ENCODE results near the gene PRKAG2.
"Not testable (repeated sequence)": the region's sequence is repeated elsewhere in the genome, so short reads cannot be mapped to it uniquely, and the experiment has no call there.

Gene PRKAG2

DNA sequence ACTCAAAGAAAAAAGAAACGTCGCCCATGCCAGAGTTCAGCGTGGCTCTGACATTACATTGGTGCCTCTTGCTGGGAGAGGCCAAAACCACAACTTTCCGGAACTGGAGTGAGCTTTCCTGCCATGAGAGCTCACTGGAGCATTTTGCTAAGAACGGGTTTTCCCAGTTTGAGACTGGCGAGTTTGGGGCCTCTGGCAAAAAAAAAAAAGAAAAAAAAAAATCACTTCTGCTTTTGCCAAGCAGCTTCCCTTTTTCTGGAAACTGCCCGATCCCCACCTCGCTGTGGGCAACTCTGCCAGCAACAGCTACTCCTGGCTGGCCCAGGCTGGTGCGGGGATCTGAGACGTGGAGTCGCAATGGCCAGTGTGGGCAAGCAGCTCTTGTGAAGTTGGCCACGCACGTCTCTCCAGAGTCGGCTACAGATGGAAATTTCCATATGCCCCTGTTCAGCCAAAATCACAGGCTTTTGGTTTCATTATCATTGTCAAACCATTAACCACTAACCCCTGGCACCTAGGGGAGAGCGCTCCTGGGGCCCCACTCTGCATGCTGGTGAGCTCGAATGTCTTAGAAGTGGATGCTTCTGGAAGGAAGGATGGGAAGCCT, 25.7 kb downstream of the PRKAG2 start:
- no peak for DNase-seq (ENCODE audit: low spot score)

DNA sequence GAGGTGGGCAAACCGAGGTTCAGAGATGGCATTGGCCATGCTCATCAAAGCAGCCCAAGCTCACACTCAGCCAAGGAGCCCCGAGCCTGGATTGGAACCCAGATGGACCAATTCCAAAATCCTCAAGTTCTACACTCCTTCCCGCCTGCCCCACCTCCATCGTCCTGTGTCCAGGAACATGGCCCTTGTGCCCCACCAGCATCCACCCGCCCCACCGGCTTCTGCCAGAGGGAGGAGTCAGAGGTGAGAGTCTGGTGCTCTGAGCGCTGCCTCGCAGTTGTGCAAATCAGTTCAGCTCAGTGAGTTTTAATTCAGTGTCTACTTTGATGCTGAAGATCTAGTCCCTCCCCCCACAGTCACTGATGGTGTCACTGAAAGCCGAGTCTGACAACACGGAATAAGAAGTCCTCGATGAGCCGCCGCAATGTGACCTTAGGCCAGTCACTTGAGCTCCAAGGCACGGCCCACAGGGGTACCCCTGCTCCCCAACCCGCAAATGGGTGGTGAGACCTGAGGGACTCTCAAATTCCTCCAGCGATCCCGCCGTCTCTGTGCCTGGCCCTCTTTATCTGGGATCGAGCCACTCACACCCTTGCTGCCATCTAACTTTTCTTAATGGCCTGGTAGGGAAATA, 26.3 kb downstream of the PRKAG2 start:
- no peak for DNase-seq (ENCODE audit: low spot score)

DNA sequence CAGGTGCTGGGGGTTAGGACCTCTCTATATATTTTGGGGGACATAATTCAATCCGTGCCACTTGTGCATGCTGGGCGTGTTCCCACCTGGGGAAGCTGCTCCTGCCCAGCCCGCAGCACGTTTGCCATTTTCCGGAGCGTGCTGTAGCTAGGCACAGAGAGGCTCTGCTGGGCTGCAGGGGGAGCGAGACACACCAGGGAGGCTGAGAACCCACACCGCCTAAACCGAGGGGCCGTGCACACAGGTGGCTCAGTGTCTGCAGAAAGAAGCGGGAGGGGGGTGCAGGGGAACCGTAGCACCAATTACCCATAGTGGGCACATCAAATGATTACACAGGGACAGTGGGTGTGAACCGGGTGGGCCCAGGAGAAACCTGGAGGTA, 27.0 kb downstream of the PRKAG2 start:
- DNase-seq (ENCODE audit: low spot score): no peak

DNA sequence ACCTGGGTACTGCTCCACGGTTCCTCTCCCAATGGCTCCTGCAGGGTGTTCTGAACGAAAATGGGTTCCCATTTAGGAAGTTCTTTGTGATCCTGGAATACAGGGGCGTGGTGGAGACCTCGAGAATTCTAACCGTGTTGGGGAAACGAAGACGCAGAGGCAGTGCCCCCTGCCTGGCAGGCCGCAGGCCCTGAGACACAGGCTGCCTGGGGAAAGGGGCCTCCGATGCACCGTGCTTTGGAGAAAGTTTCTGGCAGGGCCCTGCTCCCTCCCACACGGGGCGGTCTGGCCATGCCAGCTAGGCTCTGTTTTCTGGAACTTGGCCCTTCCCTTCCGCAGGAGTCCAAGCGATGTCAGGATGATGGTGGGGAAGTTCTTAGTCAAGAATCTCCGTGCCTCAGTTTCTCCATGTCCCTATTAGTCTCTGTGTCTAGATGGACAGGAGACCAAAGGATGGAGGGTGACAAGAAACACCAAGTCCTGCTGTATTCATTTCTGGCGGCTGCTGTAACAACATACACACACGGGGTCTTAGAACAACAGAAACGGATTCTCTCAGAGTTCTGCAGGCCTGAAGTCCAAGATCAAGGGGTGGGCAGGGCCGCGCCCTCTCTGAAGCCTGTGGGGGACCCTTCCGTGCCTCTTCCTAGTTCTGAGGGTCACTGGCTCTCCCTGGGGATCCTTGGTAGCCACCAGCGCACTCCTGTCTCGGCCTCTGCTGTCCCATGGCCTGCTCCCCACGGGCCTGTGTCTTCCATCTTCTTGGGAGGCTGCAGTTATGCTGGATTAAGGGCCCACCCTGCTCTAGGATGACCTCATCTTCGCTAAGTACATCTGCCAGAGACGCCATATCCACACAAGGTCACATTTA, 27.7 kb downstream of the PRKAG2 start:
- no peak for DNase-seq (ENCODE audit: low spot score)

DNA sequence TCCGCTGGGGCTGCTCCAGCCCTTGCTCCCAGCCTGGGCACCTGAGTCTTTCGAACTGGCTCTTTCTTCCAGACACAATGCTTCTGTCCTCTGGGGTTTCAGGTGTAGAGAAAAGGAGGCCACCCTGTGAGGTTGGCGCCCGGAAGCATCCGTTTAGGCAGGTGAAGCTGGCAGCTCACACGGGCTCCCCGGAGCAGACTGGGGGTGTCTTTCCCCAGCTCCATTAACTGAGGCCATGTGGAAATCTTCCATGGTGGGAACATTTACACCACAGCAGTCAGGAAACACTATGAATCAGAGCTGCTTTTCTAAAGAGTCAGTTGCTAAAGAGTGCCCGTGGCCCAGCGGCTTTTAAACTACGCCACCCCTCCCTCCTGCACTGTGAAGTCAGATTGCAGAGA, 29.2 kb downstream of the PRKAG2 start:
- no peak for DNase-seq (ENCODE audit: low spot score)

DNA sequence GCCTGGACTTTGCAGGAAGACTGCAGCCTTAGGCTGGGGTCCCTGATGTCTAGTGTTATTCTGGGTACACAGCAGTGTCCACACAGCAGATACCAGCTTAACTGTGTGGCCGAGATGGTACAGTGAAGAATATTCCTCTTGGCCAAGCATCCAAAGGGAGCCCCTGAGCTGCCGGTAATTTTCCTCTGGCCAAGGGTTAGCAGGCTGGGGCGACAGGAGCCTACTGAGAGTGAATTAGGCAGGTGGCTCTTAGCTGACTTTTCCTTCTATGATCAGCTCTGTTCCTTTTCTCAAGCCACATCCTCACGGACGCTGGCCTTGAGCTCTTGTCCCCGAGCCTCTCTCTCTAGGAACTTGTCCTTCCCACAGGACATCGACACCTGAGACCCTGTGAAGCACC, 29.8 kb downstream of the PRKAG2 start:
- no peak for DNase-seq (ENCODE audit: low spot score)

DNA sequence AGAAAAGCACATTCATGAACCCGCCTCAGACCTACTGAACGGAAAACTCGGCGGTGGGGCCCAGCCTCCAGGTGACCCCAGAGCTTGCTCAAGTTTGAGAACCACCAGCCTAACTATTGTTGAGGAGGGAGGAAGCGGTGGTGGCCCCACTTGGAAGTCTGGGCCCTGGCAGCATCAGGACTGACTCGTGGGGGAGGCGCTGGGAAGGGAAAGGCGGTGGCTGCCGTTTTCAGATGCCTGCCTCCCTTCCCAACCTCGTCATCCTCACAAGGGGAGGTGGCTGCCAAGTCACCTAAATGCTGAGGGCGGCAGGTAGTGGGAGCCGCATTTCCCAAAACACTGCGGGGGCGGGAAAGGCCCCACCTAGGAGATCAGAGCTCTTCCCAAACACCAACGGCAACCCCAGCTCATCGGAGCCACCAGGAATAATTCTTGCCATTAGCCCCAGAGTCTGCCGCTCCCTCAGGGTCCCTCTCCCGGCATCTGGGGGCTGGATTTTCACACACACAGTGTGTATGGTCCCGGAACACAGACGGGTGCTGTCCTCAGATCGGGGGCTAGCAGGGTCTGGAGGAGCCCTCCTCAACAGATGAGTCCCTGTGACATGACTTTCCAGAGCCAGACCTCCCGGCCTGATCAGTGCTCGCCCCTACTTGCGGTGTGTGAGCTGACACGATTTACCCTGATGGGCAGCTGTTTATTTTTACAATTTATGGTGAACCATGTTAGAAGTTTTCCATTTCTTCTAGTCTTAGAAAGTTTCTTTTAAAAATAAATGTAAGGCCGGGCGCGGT, 31.3 kb downstream of the PRKAG2 start:
- DNase-seq (ENCODE audit: low spot score): no peak

DNA sequence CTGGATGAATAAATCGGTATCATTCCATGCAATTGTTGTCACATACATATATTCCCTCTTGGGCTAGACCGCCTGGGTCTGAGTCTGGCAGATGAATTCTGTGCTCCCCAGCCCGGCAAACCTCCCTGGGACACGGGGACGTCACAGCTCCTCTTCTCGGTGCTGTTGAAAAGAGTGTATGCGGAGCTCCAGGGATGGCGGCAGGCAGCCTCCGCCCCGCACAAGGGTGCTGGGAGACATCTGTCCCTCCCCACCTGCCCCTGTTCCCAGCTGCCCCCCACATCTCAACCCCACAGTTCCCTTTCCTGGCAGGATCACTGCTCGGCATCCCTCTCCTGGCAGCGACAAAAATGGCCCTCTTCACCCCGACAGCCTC, 32.1 kb downstream of the PRKAG2 start:
- no peak for DNase-seq (ENCODE audit: low spot score)

DNA sequence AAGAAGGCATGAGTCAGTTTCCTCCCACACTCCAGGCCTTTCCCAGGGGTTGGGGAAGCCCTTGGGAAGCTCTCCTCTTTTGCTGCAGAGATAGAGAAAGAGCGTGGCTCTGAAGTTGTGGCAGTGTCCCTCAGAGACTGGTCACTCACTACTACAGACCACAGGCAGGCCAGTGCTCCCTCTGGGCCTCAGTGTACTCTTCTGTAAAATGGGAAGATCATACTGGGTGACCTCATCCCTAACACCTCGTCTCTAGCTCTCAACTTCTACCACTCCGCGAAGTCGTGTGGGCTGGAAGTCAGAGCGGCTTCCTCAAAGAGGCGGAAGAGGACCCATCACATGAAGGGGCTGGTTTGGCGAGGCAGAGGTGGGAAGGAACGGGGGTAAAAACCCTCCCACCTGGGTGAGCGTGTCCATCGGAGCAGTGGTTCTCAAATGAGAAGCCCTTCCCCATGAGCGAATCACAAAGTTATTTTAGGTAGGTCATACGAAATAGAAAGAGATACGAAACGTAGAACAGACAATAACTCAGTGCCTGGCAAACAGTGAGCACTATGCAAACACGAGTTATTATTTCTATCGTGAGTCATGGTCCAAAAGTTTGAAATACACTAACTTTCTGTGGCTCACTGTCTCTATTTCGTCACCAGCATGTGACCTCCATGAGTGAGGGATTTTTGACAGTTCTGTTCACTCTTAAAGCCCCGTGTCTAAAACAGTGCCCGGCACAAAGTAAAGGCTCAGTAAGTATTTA, 32.7 kb downstream of the PRKAG2 start:
- DNase-seq (ENCODE audit: low spot score): no peak

DNA sequence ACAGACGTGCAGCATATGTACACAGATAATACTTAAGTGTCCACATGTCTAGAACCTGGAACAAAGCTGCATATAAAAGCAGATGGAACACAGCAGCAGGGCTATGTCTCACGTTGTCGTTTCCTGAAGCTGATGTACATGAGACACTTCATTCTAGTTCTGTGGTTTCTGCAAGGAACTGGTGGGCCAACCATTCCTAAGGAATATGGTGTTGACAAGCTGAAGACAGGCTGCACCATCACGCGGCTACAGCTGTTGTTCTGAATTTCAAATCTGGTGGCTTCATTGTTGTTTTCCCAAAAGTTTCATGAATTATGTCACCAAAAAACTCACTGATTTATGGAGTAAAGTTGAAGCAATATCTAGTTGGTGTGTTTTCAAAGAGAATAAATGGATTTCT, 33.7 kb downstream of the PRKAG2 start:
- no peak for DNase-seq (ENCODE audit: low spot score)

DNA sequence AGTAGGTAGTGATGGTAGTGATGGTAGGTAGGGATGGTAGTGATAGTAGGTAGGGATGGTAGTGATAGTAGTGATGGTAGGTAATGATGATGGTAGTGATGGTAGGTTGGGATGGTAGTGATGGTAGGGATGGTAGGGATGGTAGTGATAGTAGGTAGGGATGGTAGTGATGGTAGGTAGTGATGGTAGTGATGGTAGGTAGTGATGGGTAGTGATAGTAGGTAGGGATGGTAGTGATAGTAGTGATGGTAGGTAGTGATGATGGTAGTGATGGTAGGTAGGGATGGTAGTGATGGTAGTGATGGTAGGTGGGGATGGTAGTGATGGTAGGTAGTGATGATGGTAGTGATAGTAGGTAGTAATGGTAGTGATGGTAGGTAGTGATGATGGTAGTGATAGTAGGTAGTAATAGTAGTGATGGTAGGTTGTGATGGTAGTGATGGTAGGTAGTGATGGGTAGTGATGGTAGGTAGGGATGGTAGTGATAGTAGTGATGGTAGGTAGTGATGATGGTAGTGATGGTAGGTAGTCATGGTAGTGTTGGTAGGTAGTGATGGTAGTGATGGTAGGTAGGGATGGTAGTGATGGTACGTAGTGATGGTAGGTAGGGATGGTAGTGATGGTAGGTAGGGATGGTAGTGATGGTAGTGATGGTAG, 35.4 kb downstream of the PRKAG2 start:
- not testable (repeated sequence) for DNase-seq (ENCODE audit: low spot score)

DNA sequence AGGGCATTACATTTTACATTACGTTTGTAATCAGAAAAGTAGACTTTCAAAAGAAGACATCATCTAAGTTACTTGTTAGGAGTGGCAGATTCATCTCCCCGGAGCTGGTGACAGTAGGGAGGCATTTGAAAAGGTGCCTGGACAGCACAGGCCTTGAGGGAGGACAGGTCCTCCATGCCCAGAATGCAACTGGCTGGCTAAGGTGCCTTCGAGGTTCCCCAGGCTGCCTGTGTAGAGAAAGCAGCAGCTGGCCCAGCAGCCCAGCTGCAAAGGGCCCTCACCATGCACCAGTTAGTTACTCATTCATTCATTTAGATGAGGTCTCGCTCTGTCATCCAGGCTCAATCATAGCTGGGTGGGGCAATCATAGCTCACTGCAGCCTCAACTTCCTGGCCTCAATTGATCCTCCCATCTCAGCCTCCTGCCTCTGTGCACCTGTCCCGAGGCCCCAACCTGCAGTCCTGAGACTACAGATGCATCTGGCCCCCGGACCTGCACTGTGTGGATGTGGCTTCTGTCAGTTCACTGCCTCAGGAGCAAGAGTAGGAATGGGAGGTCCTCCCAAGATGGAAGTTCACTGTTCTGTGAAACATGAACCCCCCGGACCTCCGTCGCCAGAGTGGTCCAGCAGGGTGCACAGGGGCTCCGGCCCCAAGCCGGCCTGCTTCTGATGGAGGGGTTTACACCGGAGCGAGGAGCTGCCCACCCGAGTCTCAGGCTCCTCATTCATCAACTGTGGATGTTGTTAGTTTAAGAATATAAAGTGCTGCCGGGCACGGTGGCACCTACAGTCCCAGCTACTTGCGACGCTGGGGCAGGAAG, 36.6 kb downstream of the PRKAG2 start:
- no peak for DNase-seq (ENCODE audit: low spot score)

DNA sequence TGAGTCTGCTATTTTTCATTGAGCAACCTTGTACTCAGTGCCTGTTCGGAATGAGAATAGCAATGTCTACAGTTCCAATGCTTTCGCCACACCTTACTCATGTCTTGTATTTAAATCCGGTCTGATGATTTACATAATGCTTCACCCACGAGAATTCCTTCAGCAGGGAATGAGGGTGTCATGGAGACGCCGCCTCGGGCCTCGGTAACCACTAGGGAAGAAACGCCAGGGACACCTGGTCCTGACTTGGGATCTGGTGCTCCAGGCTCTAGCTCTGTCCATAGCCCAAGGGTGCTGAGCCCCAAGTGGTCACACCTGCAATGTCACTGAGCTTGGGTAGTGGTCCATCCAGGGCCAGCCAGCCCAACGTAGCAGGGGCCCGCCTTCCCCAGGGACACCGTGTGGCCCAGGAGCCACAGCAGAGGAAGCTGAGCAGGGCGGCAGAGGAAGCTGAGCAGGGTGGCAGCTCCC, 37.4 kb downstream of the PRKAG2 start:
- no peak for DNase-seq (ENCODE audit: low spot score)

DNA sequence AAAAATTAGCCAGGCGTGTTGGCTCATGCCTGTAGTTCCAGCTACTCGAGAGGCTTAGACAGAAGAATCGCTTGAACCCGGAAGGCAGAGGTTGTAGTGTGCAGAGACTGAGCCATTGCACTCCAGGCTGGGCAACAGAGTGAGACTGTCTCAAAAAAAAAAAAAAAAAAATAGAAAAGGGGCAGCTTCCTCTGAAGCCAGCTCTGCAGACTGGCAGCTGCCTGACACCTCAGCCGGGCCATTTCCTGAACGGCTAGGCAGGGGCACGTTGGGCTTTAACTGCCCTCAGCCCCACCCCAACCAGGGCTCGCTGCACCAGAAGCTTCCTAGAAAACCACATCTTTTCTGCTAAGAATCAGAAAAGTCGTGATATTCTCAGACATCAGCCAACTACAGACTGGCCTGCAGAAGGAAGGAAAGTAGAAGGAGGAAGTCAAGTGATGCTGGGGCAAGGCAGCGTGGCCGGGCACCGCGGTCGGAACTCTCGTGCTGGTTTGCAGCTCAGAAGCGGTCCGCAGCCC, 38.0 kb downstream of the PRKAG2 start:
- DNase-seq (ENCODE audit: low spot score): no peak

DNA sequence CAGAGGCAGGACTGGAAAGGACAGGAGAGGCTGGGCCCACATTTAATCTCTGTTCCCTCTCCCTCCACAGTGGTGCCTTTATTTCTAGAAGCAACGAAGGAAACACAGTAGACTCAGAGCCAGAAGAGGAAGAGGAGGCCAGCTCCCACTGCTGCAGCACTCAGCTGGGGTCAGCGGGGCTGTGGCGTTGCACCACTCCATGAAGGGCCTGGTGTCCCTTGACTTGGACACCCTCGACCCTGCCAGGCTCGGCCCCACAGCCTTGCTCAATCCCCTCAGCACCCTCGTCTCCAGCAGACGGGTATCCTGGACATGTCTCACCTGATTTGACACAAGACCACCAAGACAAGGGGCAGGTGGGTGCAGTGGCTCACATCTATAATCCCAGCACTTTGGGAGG, 38.8 kb downstream of the PRKAG2 start:
- DNase-seq (ENCODE audit: low spot score): no peak

DNA sequence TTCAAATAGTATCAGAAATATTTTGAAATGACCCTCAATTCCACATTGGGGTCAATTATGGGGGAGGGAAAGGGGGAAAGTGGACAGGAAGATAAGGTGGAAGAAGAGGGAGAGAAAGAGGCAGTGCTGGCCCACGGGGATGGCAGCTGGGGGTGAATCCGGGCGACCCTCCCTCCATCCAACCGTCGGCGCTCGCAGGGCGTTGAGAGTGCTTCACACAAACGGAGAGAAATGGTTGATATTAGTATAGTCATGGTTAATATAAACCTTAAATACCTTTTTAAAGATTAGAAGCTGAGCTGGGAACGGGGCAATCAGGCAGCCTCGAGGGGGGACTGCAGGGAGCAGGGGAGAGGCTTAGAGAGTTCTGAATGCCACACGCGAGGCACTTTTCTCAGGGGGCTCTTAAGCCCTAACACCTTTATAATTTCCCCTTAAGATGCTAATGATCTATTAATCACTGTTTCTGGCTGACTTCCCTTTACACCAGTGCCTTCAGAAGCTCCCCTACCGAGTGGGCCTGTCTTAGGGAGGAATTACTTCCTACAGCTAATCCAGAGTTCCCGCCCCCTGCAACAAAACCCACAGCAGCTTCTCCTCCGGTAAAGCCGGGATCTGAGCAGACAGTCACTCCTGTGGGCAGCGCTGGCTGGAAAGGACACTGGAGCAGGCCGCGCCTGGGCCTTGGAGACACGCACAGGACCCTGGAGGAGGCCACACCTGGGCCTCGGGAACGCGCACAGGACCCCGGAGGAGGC, 39.5 kb downstream of the PRKAG2 start:
- no peak for DNase-seq (ENCODE audit: low spot score)

DNA sequence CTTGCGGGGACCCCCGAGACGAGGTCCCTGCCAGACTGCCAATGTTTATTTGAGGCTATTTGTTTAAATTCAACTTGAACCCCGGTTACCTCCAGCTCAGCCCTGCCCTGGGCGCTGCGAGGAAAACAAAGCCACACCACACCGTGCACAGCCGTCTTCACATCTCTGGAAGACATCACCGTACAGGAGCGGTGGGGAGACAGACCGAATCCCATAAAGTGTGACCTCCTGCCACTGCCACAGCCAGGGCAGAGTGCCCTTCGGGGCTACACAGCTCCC, 40.0 kb downstream of the PRKAG2 start:
- DNase-seq (ENCODE audit: low spot score): no peak

DNA sequence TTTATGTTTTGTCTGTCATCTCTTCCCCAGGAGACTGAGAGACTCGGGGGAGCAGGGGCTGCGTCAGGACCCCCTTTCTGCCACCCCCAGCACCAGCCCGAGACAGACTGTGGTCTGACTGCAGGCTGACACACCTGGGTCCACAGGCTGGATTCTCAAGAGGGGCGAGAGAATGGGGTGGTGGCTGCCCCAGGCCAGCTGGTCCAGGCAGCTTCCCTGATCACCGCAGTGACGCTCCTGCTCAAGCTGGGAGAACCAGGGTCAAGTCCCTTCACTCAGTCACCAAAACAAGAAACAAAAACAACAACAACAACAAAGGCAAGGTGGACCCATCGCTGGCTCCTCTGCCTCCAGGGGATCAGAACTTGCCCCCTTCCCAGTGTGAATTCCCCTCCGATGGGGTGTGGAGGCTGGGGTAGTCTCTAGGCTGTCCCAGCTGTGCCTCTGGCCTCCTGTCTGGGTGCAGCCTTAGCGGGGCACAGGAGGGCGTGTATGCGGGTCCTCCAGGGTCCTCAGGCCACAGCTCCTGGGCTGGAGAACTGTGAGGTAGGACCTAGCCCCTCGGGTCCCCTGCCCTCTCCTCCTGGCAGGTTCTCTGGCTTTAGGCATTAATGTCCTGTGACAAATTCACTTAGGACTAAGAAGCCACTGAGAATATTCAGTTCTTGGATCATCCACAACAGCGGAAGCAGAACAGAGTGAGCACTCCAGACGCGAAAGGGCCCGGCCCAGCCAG, 40.6 kb downstream of the PRKAG2 start:
- DNase-seq (ENCODE audit: low spot score): no peak

Data from SK-N-DZ (cell line).